Activated T-cell treated with anti-CD3 and anti-CD28 coated beads for 1 hour (primary cell): ENCODE results near the gene KLHL26.
"Not testable (repeated sequence)": the region's sequence is repeated elsewhere in the genome, so short reads cannot be mapped to it uniquely, and the experiment has no call there.

Experiments
- DNase-seq: peaks from one replicate; pipeline ENCODE4 v3.0.0-alpha.2; 2020; ENCODE audit warnings: low read depth

Gene KLHL26

GRCh38 chr19:18636969-18637629 is at the start of gene KLHL26:
Gene KLHL26, plus strand, starts transcription at chr19:18637028. Its CDS starts 27 bp downstream, at chr19:18637055.
- DNase-seq = no peak

- DNase-seq = no peak
Observed at GRCh38 chr19:18587561-18587960, 49.3 kb upstream of the KLHL26 start.

GRCh38 chr19:18587962-18588610 is 48.7 kb upstream of the KLHL26 start:
- DNase-seq = no peak

- peak; percentile 80 for DNase-seq
Observed at GRCh38 chr19:18588611-18589379, 48.0 kb upstream of the KLHL26 start, which contains the start of gene REX1BD. Gene REX1BD, plus strand, starts transcription at chr19:18588798. Its CDS starts 4 bp downstream, at chr19:18588802.

- DNase-seq = peak; percentile 54
Observed at GRCh38 chr19:18589380-18590272, 47.2 kb upstream of the KLHL26 start.

- DNase-seq = no peak
Observed at GRCh38 chr19:18590273-18591272, 46.3 kb upstream of the KLHL26 start.

GRCh38 chr19:18591735-18592385 is 45.0 kb upstream of the KLHL26 start:
- DNase-seq = no peak

GRCh38 chr19:18592732-18593131 is 44.1 kb upstream of the KLHL26 start:
- not testable (repeated sequence) for DNase-seq

- no peak for DNase-seq
Observed at GRCh38 chr19:18593367-18594095, 43.3 kb upstream of the KLHL26 start.

- DNase-seq = peak; percentile 70
Observed at GRCh38 chr19:18594096-18594823, 42.6 kb upstream of the KLHL26 start.

GRCh38 chr19:18594824-18595373 is 41.9 kb upstream of the KLHL26 start:
- no peak for DNase-seq

GRCh38 chr19:18595475-18595874 is 41.4 kb upstream of the KLHL26 start:
- no peak for DNase-seq

- DNase-seq = no peak
Observed at GRCh38 chr19:18596752-18597157, 40.1 kb upstream of the KLHL26 start.

GRCh38 chr19:18597809-18598660 is 38.8 kb upstream of the KLHL26 start:
- DNase-seq = no peak

- no peak for DNase-seq
Observed at GRCh38 chr19:18599485-18599884, 37.3 kb upstream of the KLHL26 start.

- not testable (repeated sequence) for DNase-seq
Observed at GRCh38 chr19:18600692-18601397, 36.0 kb upstream of the KLHL26 start.

- no peak for DNase-seq
Observed at GRCh38 chr19:18601875-18602274, 35.0 kb upstream of the KLHL26 start.
